Pulmonary artery endothelial cell (primary cell): Measurements from ENCODE around the gene PNPLA3. TPM values are rescaled to one million over a fixed set of nuclear protein-coding genes. Genes with fewer than 3 reads are reported as not detected.
"Not testable (repeated sequence)": the region's sequence is repeated elsewhere in the genome, so short reads cannot be mapped to it uniquely, and the experiment has no call there.

Experiments used
- DNase-seq: peaks from one replicate; pipeline ENCODE4 v3.0.0-alpha.2; 2011; ENCODE audit warnings: low read depth, low spot score
- total RNA-seq: library from RNA; depleted of rRNA; stranded (reverse); fragments of >200 nt; gene quantifications from 2 replicates; pipeline ENCODE4 v1.2.3, GENCODE V29; 2014

The PNPLA3 gene
- total RNA-seq, 1 donor from 2014 or later: 2.8 TPM

DNA sequence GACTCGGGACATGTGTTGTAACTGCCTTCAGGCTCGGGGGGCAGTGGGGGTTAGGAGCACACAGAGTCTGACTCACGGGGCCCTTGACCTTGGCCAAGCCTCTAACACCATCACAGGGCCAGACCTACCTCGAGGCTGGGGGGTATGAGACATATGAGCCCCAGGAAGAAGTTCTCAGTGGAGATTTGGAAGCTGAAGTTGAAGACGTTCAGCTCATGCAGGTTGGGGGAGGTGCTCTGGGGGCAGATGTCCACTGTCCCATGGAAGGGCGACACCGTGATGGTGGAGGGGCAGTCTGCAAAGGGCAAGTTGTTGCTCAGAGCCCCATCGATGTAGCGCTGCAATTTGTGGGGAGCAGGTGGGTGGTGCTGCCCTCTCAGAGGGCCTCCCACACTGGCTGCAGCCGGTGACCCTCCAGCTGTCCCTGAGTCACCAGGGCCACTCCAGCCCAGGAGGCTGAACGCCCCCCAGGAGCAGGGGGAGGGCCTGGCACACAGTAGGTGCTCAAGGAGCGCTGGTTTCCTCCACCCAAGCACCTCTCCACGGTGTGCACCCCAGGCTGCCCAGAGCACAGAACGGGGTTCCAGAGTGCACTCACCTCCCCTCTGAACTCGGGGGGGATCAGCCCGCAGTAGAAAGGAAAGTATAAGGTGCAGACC, 34.3 kb upstream of the PNPLA3 start:
- no peak for DNase-seq

DNA sequence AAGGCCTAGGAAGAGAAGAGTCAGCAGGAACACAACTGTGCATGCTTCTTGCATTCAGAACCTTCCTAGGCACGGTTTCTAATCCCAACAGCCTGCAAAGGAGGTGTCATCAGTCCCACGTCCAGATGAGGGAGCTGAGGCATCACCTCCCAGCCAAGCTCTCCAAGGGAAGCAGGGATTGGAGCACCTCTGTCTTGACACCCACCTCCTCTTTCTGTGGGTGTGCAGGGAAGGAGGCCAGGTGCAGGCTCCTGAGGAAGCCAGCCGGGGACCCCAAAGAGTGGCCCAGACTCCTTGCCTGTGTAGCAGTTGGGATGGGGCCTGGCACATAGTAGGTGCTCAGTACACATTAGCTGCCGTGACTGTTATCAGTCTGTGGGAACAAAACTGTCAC, 33.7 kb upstream of the PNPLA3 start:
- no peak for DNase-seq

DNA sequence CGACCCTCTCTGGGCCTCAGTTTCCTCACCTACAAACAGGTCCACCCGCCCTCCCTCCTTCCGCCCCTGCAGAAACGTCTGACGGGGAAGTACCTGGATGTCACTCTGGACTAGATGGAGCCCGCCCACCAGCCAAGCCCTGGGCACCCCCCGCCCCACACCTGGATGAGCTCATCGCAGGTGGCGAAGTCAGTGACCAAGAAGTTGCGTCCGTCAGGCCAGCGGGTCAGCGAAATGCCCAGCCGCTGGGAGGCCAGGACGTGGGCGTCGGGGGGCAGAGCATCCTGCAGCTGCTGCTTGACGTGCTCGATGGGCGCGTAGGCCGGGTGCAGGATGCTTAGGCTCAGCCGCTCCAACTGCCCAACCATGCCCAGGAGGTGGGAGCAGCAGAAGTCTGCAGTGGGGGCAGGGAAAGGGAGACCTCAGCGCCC, 32.7 kb upstream of the PNPLA3 start:
- DNase-seq: no peak

DNA sequence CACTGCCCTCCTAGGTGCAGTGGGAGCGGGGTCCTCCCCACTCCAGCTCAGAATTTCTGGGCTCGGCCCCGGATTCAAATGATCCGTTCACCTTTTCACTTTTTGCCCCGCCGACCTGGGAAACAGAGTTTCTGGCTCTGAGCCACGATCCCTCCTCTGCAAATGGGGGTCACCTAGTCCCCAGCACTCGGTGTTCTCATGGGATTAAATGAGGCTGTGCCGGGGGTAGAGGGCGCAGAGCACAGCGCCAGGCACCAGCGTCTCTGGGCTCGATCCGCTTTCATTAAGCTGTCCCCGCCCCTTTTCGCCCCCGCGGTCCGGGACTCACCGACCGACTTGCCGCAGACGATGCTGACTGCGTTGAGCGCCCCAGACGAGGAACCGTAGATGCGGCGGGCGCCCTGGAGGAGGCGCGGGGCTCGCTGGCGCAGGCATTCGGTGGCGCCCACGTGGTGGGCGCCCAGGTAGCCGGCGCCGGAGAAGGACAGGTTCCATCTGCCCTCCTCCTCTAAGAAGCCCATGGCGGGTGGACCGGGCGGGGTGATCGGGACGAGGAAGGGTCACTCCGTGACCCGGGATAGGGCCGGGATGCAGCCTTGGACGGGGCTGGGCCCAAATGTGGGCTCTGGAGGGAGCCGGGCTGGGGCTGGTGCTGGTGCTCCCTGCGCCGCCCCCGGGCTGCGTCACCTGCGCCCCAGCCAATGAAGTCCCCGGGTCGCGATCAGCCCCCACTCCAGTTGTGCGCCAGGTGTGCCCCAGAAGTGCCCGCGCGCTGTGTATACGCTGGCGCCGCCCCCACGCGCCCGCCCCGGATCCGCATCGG, 32.0 kb upstream of the PNPLA3 start, which contains the start of gene PNPLA5:
PNPLA5 (minus strand) TSS at position 654 of the 823 bp plus-strand sequence; CDS start at position 521, 133 bp downstream.
- no peak for DNase-seq

DNA sequence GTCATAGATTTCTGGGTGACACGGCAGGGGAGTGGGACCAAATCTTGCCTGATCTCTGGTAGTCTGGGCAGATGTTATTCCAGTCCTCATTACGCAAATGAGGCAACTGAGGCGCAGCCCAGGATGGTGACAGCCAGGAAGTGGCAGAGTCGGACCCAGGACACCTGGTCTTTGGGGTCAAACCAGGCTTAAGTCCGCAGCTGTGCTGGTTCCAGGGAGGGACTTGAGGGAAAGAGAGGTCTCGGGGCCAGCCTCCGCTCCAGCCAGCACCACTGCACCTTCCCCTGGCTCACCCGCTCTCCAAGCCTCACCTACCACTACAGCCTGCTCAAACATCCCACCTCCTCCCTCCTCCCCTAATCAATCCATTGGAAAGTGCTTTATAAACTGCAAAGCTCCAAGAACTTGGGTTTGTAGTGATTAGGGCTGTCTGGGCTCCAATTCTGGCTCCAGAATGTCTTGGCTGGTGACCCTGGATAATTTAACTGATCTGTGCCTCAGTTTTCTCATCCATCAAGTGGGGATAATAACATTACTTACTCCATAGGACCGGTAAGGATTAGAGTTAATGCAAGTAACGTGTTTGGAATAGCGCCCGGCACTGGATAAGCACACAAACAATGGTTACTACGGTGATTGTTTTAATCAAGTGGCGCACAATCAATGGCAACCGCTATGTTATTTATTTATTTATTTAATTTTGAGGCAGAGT, 31.3 kb upstream of the PNPLA3 start:
- DNase-seq: no peak

DNA sequence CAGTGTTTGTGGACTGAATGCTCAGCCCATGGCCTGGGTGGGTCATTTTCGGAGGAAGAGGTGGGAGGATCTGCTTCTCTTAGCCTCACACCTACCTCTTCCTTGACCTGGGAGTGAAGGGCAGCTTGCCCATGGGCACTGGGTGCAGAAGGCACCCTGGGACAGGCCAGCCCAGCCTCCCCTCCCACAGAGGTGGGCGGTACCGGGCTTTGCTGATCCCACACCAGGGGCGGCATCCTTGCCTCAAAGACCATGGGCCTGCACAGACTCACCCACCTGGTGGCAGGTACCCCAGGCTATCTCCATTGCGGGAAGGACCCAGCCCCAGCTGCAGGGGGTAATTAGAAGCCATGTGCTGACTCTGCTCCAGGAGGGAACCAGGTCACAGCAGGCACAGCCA, 30.3 kb upstream of the PNPLA3 start:
- DNase-seq: no peak

DNA sequence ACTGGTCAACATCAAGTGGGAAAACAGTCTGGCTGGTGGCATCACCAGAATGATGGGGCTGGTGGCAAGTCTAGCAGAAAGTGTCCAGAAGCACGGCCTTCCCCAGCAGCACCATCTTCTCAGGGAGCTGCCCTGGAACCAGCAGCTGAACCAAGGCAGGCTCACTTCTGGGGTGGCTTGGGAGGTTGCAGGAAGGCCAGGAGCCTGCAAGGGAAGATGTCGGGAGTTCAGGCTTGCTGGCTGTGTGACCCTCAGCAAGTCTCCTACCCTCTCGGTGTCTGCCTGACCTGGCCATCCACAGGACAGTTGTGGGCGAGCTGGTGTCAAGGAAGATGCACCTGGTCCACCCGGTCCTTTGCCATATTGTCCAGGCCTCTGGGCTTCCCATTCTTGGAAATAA, 29.5 kb upstream of the PNPLA3 start:
- no peak for DNase-seq

DNA sequence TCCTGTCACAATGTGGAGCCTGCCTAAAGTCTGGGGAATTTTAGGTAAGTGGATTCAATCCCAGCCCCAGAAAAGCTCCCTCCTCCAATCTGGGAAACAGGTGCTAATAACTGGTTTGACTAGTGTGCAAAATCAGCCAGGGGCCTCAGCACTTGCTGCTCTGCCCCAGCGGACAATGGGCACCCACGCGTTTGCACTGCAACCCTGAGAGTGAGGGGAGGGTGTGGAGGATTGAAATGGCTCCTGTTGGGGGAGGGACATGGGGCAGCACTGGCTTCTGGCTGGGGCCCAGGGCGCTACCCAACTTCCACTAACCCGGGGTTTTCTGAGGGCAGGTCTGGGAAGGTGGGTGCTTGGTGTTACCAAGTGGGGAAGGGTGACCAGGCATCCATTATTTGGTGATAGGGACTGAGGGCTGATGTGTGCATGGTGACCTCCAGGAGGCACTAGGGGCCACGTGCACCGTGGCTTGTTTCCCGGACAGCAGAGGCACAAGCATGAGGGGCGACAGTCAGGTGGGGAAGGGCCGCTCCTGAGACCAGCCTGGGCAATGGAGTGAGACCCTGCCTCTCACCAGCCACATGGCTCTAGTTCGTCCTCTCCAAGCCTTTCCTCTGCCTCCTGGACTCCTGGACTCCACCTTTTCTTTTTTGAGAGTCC, 27.5 kb upstream of the PNPLA3 start:
- no peak for DNase-seq

DNA sequence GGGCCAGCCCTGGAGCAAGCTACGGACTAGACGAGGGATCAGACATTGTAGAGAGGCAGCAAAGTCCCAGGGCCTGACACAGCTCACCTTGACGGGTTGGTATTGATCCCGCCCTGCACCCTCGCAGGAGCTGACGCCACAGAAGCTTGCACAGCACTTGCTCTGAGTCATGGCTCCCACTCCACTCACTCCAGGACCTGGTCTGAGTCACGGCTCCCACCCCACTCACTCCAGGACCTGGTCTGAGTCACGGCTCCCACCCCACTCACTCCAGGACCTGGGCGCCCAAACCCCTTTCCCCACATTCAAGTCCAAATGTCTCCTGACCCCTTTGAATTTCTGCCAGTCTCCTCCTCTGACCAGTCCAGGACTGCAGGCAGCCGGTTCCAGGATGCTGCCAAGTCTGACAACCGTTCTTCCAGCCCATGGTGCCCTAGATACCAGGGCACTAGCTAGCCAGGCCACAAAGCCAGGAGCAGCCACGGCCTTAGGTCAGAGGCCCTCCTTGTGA, 25.8 kb upstream of the PNPLA3 start:
- DNase-seq: no peak

DNA sequence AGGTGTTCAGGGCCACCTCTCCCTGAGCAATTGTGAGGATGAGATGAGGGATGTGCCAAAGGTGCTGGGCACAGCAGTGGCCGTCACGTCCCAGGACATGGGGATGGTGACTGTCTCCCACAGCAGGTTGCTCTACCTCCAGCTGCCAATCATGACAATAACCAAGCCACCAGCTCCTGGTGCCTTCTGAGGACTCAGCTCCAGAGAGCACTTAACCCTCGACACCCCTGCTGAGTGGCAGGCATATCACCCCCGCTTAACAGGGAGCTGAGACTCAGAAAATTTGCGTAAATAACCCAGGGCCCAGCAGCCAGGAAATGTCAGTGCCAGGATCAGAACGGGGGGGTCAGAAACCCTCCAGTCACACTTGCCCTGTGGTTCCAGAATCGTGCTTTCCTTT, 23.4 kb upstream of the PNPLA3 start:
- no peak for DNase-seq

DNA sequence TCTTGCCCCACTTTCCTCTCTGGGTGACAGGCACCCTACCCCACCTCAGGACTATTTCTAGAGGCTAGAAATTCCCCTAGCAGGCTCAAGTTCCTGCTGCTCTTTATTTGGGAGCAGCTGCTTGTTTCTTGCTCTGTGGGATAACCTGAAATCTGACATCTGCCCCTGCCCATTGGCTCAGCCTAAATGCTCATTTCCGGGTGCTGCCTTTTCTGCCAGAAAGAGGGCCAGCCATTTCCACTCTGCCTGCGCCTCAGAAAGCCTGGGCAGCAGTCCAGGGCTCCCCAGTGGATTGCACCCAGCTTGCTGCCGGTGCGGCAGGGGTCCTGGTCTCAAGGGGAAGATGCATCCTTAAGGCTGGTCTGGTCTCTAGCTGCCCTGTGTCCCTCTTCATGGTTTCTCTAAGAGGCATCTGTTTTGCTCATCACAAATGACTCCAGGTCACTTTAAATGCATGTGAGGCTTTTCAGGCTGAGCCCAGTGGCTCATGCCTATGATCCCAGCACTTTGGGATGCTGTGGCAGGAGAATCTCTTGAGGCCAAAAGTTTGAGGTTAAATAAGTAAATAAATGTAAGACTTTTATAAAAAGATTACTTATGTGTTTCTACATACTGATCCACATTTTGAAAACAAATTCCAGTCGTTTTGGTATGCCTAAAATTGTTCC, 21.5 kb upstream of the PNPLA3 start:
- no peak for DNase-seq

DNA sequence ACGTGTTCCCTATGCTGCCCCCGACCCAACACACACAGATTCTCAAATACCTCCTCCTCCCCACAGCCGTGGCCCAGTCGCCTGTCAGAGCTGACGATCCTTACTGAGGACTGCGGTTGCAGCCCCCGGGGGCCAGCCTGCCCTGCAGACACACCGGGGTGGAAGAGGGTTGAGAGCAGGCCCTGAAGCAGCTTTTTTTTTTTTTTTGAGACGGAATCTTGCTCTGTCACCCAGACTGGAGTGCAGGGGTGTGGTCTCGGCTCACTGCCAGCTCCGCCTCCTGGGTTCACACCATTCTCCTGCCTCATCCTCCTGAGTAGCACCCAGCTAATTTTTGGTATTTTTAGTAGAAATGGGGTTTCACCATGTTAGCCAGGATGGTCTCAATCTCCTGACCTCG, 20.6 kb upstream of the PNPLA3 start:
- DNase-seq: not testable (repeated sequence)

DNA sequence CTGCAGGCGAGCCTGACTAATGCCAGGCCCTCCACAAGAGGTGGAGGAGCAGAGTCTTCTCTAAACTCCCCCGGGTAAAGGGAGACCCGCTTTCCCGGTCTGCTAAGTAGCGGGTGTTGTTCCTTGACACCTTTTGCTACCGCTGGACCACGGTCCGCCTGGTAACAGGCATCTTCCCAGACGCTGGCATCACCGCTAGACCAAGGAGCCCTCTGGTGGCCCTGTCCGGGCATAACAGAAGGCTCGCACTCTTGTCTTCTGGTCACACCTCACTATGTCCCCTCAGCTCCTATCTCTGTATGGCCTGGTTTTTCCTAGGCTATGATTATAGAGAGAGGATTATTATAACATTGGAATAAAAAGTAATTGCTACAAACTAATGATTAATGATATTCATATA, 19.2 kb upstream of the PNPLA3 start:
- DNase-seq: not testable (repeated sequence)

DNA sequence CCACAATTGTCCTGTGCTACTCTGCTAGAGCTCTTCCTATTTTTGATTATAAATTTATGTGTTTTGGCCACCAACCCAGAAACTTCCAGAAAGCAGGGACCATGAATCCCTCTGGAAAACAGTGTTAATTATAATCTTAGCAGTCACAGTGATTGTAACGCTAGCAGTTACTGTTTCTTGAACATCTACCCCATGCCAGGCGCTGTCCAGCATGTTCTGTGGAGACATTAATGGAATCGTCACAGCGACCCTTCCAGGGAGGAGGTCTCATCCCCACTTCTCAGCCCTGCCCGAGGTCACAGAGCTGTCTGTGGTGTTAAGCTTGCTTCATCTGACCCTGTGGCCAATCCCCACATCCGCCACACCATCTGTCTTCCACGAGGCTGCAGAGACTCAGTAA, 17.9 kb upstream of the PNPLA3 start:
- no peak for DNase-seq

DNA sequence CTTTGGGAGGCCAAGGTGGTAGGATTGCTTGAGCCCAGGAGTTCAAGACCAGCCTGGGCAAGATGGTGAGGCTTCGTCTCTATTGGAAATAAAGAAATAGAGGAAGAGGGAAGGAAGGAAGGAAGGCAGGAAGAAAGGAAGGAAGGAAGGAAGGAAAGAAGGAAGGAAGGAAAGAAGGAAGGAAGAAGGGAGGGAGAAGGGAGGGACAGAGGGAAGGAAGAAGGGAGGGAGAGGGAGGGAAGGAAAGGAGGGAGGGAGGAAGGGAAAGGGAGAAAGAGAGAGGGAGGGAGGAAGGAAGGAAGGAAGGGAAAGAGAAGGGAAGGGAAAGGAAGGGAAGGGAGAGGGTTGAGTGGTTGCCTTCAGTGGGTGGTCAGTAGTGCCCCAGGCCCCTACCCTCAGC, 13.9 kb upstream of the PNPLA3 start:
- DNase-seq: no peak

DNA sequence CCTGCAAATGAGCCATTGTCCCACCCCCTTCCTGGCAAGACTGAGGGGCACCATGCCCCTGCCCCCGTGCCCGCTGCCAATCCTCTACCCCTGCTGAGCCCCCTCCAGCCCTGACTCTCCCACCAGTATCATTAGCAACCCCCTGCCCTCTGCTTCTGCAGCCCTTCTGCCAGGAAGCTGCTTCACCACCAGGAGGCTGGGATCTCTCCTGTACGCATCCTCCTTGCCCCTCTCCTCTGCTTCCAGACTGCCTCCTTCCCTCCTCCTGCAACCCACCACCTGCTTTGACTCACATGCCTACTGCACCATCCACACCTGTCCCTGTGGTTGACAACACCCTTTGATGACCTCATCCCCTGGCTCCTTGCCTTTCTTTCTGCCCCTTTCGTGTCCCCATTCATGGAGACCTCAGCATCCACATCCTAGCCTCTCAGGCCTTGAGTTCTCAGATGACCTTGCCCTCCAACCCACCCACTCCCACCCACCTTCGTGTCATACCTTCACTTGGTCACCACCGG, 13.4 kb upstream of the PNPLA3 start:
- DNase-seq: no peak

DNA sequence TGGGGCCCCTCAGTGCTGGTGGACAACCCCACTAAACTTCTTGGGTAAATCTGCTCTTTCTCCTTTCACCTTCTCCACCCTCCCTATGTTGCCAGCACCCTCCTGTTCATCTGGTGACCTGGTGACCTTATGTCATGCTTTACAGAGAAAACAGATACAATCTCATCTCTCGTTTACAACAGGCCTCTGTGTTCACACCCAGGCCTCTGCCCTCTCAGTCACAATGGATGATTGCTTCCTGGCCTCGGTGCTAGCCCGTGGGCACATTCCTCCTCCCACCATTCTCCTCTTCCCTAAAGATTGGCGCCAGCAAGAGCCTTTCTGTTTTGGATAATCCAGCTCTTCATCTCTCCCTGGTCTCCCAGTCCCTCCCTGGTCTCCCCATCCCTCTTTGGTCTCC, 12.3 kb upstream of the PNPLA3 start:
- DNase-seq: no peak

DNA sequence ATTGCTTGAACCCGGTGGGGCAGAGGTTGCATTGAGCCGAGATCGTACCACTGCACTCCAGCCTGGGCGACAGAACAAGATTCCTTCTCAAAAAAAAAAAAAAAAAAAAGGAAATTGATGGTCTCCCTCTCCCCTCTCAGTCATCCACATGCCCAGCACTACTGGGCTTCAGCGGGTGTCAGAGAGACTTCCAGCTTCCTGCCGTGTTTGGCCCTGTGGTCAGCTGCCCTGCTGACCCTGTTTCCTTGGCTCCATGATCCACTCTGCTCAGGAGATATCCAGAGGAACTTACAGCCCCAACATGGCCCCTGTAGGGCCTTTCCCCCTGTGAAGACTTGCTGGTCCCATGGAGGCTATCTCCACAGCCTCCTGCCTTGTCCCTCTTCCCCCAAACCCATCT, 6.1 kb upstream of the PNPLA3 start:
- no peak for DNase-seq

DNA sequence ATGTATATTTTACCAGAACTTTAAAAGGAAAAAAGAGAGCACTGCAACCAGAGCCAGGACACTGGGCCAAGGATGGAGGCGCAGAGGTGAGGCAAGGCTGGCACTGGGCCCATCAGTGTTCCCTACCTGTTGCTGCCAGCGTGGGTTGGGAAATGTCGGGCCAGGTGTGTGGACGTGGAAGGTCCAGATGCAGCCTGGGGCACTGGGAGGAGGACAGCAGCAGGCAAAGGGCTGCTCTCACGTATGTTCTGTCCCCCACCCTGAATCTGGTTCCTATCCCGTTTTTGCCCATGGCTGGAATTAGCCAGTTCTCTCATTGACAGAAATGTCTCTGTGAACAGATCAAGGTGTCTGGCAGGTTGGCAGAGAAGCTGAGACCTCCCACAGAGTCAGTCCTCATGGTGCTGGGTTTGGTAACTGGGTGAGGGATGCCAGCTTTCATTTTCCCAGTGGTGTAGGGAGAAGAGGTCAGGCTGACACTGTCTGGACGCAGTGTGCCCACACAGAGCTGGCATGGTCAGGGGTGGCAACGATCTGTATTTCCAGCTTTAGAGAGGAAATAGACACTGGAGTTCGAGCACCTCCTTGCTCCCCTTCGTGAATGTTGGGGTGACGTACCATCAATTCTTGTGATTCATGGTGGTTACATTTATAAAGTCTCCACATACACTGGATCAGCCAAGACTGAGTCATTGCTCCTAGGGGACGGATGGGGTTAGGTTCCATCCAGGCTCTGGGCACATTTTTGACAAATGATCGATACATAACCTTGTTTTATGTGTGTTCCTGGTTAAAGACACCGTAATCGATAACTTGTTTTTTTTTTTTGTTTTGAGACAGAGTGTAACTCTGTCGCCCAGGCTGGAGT, 4.3 kb upstream of the PNPLA3 start:
- no peak for DNase-seq

DNA sequence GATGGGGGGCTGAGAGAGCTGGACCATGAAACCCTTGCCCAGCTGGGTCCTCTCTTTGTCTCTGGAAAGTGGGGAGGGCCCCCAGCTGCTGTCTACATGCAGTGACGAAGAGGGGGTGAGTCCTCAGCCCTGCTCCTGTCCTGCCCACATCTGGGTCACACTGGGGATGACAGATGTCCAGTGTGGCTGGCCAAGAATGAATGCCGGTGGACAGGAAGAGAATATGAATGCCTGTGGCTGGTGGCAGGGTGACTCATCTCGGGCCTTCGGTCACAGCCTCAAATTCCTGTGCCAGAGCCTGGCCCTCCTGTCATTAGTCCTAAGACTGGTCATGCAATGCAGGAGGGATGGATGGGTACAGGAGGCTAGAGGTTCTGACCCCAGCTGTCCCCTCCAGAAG, 2.2 kb upstream of the PNPLA3 start:
- DNase-seq: no peak
